Camera-type eye (tissue), 1 donor: ENCODE data around the gene PLD6. TPM values are rescaled to one million over a fixed set of nuclear protein-coding genes. Genes with fewer than 3 reads are reported as not detected.

ENCODE experiments used
- total RNA-seq: library from RNA; depleted of rRNA; stranded (reverse); fragments of >200 nt; gene quantifications from one replicate; pipeline ENCODE4 v1.2.3, GENCODE V29; 2014

PLD6 gene, protein sequence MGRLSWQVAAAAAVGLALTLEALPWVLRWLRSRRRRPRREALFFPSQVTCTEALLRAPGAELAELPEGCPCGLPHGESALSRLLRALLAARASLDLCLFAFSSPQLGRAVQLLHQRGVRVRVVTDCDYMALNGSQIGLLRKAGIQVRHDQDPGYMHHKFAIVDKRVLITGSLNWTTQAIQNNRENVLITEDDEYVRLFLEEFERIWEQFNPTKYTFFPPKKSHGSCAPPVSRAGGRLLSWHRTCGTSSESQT
- 10.2 TPM for total RNA-seq

DNA sequence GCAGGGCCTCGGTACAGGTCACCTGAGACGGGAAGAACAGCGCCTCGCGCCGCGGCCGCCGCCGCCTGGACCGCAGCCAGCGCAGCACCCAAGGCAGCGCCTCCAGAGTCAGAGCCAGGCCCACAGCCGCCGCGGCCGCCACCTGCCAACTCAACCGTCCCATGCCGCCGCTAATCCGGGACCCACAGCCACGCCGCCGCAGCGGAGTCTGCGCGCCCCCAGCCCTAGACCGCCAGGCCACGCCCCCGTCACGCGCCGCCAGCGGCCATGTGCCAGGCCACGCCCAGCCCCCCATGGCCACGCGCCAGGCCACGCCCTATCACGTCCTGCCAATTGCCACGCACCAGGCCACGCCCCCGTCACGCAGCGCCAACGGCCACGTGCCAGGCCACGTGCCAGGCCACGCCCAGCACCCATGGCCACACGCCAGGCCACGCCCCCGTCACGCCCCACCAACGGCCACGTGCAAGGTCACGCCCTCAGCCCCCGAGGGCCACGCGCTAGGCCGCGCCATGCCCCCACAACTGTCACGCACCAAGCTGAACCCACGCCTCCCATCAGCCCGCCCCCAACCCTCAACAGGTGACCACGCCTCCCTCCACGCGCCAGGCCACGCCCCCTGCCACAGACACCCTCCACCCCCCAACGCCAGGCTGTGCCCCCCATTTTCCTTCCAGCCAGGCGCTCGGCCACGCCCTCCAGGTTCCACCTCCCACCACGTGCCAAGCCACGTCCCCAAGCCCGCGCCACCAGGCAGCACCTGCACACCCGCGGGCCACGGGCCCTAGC lies at the start of gene PLD6:
TSS of gene PLD6 (minus strand) at position 210 of the 789 bp plus-strand sequence. CDS start at position 163, 47 bp downstream.

DNA sequence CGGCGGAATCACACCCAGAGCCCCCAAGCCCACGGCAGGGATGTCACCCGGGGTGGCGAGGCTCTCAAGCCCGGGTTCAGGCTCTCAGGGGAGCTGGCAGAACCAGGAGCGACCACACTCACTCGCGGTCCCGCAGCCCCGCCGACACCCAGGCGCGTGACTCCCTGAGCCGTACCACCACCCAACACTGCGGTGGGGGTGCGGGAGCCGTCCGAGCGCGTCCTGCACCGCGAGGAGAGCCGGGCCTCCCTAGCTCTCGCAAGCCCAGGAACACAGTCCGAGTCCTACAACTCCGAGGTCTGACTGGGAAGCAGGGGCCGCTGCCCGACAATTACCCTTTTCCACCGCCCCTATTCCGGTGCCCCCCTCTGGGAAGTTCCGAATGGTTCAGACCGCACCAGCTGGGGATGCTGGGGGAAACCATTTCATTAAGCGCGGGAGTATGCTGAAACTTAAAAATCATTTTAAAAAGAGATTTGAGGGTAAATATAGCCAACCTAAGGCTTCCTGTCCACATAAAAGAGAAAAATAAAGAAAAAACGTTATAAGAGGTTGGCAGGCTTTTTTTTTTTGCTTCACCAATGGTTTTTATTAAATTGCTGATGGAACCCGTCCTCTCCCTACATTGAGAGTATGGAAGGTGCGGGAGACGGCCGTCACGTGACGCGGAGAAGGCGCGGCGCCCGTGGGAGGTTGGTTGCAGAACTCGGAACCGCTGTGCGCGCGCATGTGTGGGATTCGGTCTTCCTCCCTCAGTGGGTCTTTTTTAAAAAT lies 31.1 kb upstream of the PLD6 start, which contains the start of gene FLCN:
TSS of gene FLCN (minus strand) at position 143 of the 774 bp plus-strand sequence. CDS start 9,031 bp downstream, outside the sequence.

Other genes with a start within 250 kb of the PLD6 start
- gene TNFRSF13B, start 234.2 kb downstream of the PLD6 start, total RNA-seq = not detected
- 174 TPM for gene MPRIP, start 163.9 kb downstream of the PLD6 start, total RNA-seq
- 97.0 TPM for gene FLCN, start 30.8 kb upstream of the PLD6 start, total RNA-seq
- gene COPS3, start 74.9 kb upstream of the PLD6 start, total RNA-seq = 77.8 TPM
- gene NT5M, start 97.0 kb upstream of the PLD6 start, total RNA-seq = 3.6 TPM